ENCODE data around the gene DNM3.

The DNM3 gene

DNA sequence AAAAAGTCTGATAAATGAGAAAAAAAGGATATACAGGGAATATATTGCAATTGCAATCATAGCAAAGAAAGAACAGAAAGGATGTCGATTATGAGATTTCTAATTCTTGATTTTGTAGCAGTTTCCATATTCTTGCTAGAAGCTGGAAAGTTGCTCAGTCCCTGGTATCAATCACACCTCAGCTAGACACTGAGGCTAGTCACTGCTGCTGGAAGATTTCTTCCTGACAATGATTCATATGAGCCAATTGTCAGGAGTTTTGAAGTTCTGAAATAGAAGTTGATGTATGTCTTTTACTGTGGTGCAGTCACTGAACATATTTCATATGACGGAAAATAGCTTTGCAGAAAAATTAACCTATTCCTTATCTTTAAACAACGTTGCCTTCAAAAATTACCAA, 370.8 kb downstream of the DNM3 start:
- no peaks in the 10 kb centered on the region for H3K27me3 ChIP-seq
- no peak overlapping the region for H3K4me3 ChIP-seq (ENCODE audit: low read depth in 1 of 2, low read length in 1 of 2)
- no peak overlapping the region for H3K27ac ChIP-seq
- no peaks in the 10 kb centered on the region for H3K36me3 ChIP-seq
- TF ChIP-seq, protein P1, sequence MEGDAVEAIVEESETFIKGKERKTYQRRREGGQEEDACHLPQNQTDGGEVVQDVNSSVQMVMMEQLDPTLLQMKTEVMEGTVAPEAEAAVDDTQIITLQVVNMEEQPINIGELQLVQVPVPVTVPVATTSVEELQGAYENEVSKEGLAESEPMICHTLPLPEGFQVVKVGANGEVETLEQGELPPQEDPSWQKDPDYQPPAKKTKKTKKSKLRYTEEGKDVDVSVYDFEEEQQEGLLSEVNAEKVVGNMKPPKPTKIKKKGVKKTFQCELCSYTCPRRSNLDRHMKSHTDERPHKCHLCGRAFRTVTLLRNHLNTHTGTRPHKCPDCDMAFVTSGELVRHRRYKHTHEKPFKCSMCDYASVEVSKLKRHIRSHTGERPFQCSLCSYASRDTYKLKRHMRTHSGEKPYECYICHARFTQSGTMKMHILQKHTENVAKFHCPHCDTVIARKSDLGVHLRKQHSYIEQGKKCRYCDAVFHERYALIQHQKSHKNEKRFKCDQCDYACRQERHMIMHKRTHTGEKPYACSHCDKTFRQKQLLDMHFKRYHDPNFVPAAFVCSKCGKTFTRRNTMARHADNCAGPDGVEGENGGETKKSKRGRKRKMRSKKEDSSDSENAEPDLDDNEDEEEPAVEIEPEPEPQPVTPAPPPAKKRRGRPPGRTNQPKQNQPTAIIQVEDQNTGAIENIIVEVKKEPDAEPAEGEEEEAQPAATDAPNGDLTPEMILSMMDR (IDR thresholded peaks at IDR 0.05) = no peak
- H3K9me3 ChIP-seq = no peaks in the 10 kb centered on the region
- H3K4me1 ChIP-seq (ENCODE audit: control insufficient read depth in 1 of 2, insufficient read depth in 1 of 2, low read depth in 1 of 2, low read length in 1 of 2) = no peaks in the 10 kb centered on the region

DNA sequence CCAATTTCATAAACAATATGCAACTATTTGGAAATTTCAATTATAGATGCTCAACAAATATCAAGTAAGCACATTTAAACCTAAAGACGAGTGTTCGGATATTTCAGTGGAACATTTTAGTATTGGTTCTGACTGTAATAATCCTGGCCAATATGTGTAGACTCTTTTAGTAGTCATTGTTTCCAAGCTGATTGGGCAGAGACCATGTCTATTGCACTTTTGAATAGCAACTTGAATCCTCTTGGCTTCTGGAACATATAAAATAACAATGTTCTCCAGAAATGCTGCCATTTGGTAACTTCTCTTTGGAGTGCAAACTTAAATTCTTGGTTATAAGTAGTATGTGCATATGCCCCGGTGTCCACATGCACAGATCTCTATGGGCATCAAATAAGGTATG, 373.7 kb downstream of the DNM3 start:
- Histone ChIP-seq H3K27me3 (no peaks in the 10 kb centered on the region), H3K9me3 (no peaks in the 10 kb centered on the region), H3K36me3 (no peaks in the 10 kb centered on the region), H3K4me1 (ENCODE audit: control insufficient read depth in 1 of 2, insufficient read depth in 1 of 2, low read depth in 1 of 2, low read length in 1 of 2) (no peaks in the 10 kb centered on the region), H3K4me3 (ENCODE audit: low read depth in 1 of 2, low read length in 1 of 2) (no peak overlapping the region), H3K27ac (no peak overlapping the region)
- TF ChIP-seq, protein P1 (IDR thresholded peaks at IDR 0.05) = no peak

DNA sequence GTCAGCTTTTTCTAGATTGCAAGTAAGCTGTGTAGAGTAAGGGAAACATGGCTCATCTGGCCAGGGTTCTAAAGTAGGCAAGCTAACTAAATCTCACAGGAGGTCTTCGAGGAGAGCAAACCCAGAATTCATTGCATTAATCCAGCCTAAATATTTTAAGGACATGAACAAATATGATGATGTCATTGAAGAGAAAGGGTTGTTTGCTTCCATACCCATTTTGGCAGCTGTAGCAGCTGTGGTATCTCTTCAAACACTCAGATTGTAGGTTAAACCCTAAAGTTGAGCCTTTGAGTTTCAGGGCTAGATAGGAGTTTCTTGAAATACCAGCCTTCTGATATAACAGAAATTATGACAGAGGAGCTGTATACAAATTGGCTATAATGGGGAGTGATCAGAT, 378.7 kb downstream of the DNM3 start:
- TF ChIP-seq, protein P1 (IDR thresholded peaks at IDR 0.05) = no peak
- no peaks in the 10 kb centered on the region for H3K9me3 ChIP-seq
- H3K27me3 ChIP-seq = no peaks in the 10 kb centered on the region
- H3K4me1 ChIP-seq (ENCODE audit: control insufficient read depth in 1 of 2, insufficient read depth in 1 of 2, low read depth in 1 of 2, low read length in 1 of 2) = no peaks in the 10 kb centered on the region
- H3K4me3 ChIP-seq (ENCODE audit: low read depth in 1 of 2, low read length in 1 of 2) = no peak overlapping the region
- no peaks in the 10 kb centered on the region for H3K36me3 ChIP-seq
- no peak overlapping the region for H3K27ac ChIP-seq

DNA sequence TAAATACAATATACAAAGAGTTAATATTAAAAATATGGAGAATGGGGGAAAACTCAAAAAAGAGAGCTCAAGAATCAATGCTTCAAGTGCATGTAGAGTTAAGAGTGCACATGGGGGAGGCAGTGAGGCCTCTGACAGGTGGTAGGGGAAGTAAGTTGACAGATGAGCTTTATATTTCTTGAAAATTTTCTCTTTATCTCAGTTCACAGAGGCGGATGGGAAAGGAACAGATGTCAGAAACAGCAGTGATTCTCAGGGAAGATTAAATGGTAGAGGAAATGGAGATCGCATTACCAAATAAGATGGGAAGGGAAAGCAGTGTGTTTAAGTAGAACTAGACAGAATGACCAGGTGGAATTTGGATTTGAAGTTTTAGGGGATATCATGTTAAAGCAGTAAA, 379.1 kb downstream of the DNM3 start:
- no peaks in the 10 kb centered on the region for H3K27me3 ChIP-seq
- no peak overlapping the region for H3K4me3 ChIP-seq (ENCODE audit: low read depth in 1 of 2, low read length in 1 of 2)
- H3K36me3 ChIP-seq = no peaks in the 10 kb centered on the region
- no peak overlapping the region for H3K27ac ChIP-seq
- TF ChIP-seq, protein P1 (IDR thresholded peaks at IDR 0.05) = no peak
- H3K9me3 ChIP-seq = no peaks in the 10 kb centered on the region
- H3K4me1 ChIP-seq (ENCODE audit: control insufficient read depth in 1 of 2, insufficient read depth in 1 of 2, low read depth in 1 of 2, low read length in 1 of 2) = no peaks in the 10 kb centered on the region

DNA sequence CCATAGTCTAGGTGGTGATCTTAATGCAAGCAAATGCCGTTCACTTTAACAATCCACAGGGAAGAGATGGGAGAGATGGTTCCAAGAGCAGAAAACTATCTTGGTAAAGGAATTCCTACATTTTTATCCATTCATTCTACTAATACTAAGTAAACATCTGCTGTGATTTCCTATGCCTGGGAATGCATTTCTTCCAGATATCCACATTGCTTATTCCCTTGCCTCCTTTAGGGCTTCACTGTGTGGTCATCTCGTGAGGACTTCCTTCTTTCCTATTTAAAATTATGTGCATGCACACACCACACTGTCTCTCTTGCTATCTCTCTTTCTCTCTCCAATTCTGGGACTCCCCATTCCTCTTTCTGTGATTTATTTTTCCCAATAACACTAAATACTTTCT, 380.1 kb downstream of the DNM3 start:
- Histone ChIP-seq H3K27me3 (no peaks in the 10 kb centered on the region), H3K27ac (no peak overlapping the region), H3K36me3 (no peaks in the 10 kb centered on the region), H3K9me3 (no peaks in the 10 kb centered on the region), H3K4me3 (ENCODE audit: low read depth in 1 of 2, low read length in 1 of 2) (no peak overlapping the region), H3K4me1 (ENCODE audit: control insufficient read depth in 1 of 2, insufficient read depth in 1 of 2, low read depth in 1 of 2, low read length in 1 of 2) (no peaks in the 10 kb centered on the region)
- TF ChIP-seq, protein P1 (IDR thresholded peaks at IDR 0.05) = no peak

DNA sequence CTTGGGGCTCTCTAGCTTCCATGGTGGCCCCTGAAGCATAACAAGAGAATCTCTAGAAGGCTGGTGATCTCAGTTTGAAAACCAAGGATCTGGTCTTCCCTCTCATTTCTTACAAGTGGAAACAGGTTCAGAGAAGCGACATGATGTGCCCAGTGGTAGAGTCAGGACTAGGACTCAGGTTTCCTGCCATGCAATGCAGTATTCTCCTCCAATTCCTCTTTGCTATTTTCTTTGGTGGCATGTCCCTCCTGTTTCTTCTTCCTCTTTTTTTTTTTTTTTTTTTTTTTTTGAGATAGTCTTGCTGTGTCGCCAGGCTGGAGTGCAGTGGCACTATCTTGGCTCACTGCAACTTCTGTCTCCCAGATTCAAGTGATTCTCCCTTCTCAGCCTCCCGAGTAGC, 383.6 kb downstream of the DNM3 start:
- no peak overlapping the region for H3K4me3 ChIP-seq (ENCODE audit: low read depth in 1 of 2, low read length in 1 of 2)
- no peaks in the 10 kb centered on the region for H3K4me1 ChIP-seq (ENCODE audit: control insufficient read depth in 1 of 2, insufficient read depth in 1 of 2, low read depth in 1 of 2, low read length in 1 of 2)
- H3K27ac ChIP-seq = no peak overlapping the region
- no peaks in the 10 kb centered on the region for H3K36me3 ChIP-seq
- H3K9me3 ChIP-seq = no peaks in the 10 kb centered on the region
- TF ChIP-seq, protein P1 (IDR thresholded peaks at IDR 0.05) = no peak
- no peaks in the 10 kb centered on the region for H3K27me3 ChIP-seq

All from neutrophil (primary cell).